H1 (cell line): ENCODE data around the gene BICRAL. TPM values are rescaled to one million over a fixed set of nuclear protein-coding genes. Genes with fewer than 3 reads are reported as not detected.

Experiments
- GTF2F1 ChIP-seq: IDR thresholded peaks from 2 replicates; pipeline ENCODE4 v1.6.1; 2012; ENCODE audit warnings: low read depth, low read length, improper control_type of control experiment, borderline replicate concordance
- TAF7 ChIP-seq: optimal IDR thresholded peaks from 2 replicates; pipeline ENCODE3; 2011; ENCODE audit warnings: low read depth, mild to moderate bottlenecking, inconsistent platforms, low read length, moderate library complexity, borderline replicate concordance
- polyA plus RNA-seq, 7 experiments: library from polyadenylated mRNA; depleted of rRNA in 3 of 7; stranded (reverse) in 5 of 7; unstranded in 2 of 7; fragments of >200 nt in 5 of 7; fragments of 200-250 nt in 2 of 7; gene quantifications; 1 replicate in 5 of 7; 2 replicates in 1 of 7; 4 replicates in 1 of 7; pipeline versions ENCODE4 v1.2.1 to v1.2.3, GENCODE V29; 2011 to 2013; ENCODE audit warnings: missing spikeins in 2 of 7, mixed read lengths in 2 of 7
- total RNA-seq: library from RNA; stranded (reverse); fragmentation: NEBNext Ultra II Directional; extraction: Animal tissue kit (Norgen Biotek cat#: 25700); gene quantifications from 2 replicates; pipeline ENCODE4 v1.2.1, GENCODE V29; 2021

BICRAL gene
- total and polyA plus RNA-seq, 2 of the 8 experiments (the other 6 are each of a cell fraction or from before 2014, with no cell fraction given) = 9.4 to 12.2 TPM

DNA sequence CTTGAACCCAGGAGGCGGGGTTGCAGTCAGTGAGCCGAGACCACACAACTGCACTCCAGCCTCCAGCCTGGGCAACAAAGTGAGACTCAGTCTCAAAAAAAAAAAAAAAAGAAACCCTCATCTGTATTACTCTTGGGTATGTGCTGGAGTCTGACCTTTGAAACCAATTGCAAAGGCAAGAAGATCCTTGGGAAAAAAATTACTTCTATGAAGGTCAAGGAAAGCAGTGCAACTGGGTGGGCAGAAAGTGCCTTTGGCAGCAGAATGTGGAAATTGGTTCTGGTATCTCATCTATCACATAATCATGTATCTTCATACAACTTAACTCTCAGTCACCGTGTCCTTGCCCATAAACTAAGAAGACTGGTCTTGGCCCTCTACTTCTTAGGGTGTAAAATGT, 89.9 kb downstream of the BICRAL start (continued):
- TF ChIP-seq TAF7 (no peak), GTF2F1 (no peak)
